Measurements from ENCODE around the gene KIF26B.

The KIF26B gene

GRCh38 chr1:245420926-245421325 lies 266.1 kb downstream of the KIF26B start:
- no peak for ATAC-seq
- TF ChIP-seq ZNF70 (CRISPR knock-in tag; IDR thresholded peaks at IDR 0.05) (peak; percentile 81; the same call in 1 of the 2 replicates), SNAI2 (CRISPR knock-in tag; IDR thresholded peaks at IDR 0.05) (no peak), ZNF8 (CRISPR knock-in tag; IDR thresholded peaks at IDR 0.05) (no peak)

GRCh38 chr1:245428681-245429080 lies 273.9 kb downstream of the KIF26B start:
- TF ChIP-seq BACH2 (CRISPR knock-in tag; IDR thresholded peaks at IDR 0.05; ENCODE audit: borderline replicate concordance) (no peak), POU6F1 (CRISPR knock-in tag; IDR thresholded peaks at IDR 0.05; ENCODE audit: borderline replicate concordance, low read depth) (no peak), OSR1 (CRISPR knock-in tag; IDR thresholded peaks at IDR 0.05) (no peak)
- ATAC-seq, result no peak

GRCh38 chr1:245431706-245432105 lies 276.9 kb downstream of the KIF26B start:
- TF ChIP-seq SNAI2 (CRISPR knock-in tag; IDR thresholded peaks at IDR 0.05) (no peak), ARNTL (CRISPR knock-in tag; IDR thresholded peaks at IDR 0.05; ENCODE audit: borderline replicate concordance, low read depth) (no peak), RARB (CRISPR knock-in tag; IDR thresholded peaks at IDR 0.05) (no peak), TOX (CRISPR knock-in tag; IDR thresholded peaks at IDR 0.05; ENCODE audit: borderline replicate concordance) (no peak), PPARA (CRISPR knock-in tag; IDR thresholded peaks at IDR 0.05; ENCODE audit: borderline replicate concordance) (no peak)
- ATAC-seq, result no peak

GRCh38 chr1:245432228-245432875 lies 277.6 kb downstream of the KIF26B start:
- TF ChIP-seq TSHZ2 (CRISPR knock-in tag; IDR thresholded peaks at IDR 0.05), result no peak
- TF ChIP-seq PATZ1 (CRISPR knock-in tag; IDR thresholded peaks at IDR 0.05; ENCODE audit: borderline replicate concordance), result no peak
- no peak for TF ChIP-seq TCF4 (CRISPR knock-in tag; IDR thresholded peaks at IDR 0.05; ENCODE audit: borderline replicate concordance)
- no peak for TF ChIP-seq ARNTL (CRISPR knock-in tag; IDR thresholded peaks at IDR 0.05; ENCODE audit: borderline replicate concordance, low read depth)
- TF ChIP-seq ZC3H10 (CRISPR knock-in tag; IDR thresholded peaks at IDR 0.05), result no peak
- TF ChIP-seq SNAI2 (CRISPR knock-in tag; IDR thresholded peaks at IDR 0.05), result no peak
- no peak for TF ChIP-seq ESRRG (CRISPR knock-in tag; IDR thresholded peaks at IDR 0.05)
- TF ChIP-seq PPARA (CRISPR knock-in tag; IDR thresholded peaks at IDR 0.05; ENCODE audit: borderline replicate concordance), result no peak
- no peak for TF ChIP-seq POU6F1 (CRISPR knock-in tag; IDR thresholded peaks at IDR 0.05; ENCODE audit: borderline replicate concordance, low read depth)
- no peak for TF ChIP-seq ZNF565 (CRISPR knock-in tag; conservative IDR thresholded peaks at IDR 0.05; ENCODE audit: low read depth)
- no peak for TF ChIP-seq CREB5 (CRISPR knock-in tag; IDR thresholded peaks at IDR 0.05; ENCODE audit: low read depth)
- no peak for TF ChIP-seq BACH2 (CRISPR knock-in tag; IDR thresholded peaks at IDR 0.05; ENCODE audit: borderline replicate concordance)
- TF ChIP-seq RARB (CRISPR knock-in tag; IDR thresholded peaks at IDR 0.05), result no peak
- TF ChIP-seq ZNF70 (CRISPR knock-in tag; IDR thresholded peaks at IDR 0.05), result no peak
- no peak for TF ChIP-seq GLIS3 (CRISPR knock-in tag; IDR thresholded peaks at IDR 0.05)
- TF ChIP-seq OSR1 (CRISPR knock-in tag; IDR thresholded peaks at IDR 0.05), result no peak
- no peak for ATAC-seq

Measured in SK-N-SH treated with all-trans-retinoic acid at 6 μM for 48 hours (cell line).